Smooth muscle cell (in vitro differentiated cells): ENCODE data around the gene PEX12. TPM values are rescaled to one million over a fixed set of nuclear protein-coding genes. Genes with fewer than 3 reads are reported as not detected.

Experiments used
- DNase-seq: peaks from one replicate; lab custom pipeline; 2025; ENCODE audit not compliant: unreplicated experiment; lab: John Stamatoyannopoulos, UW
- H2AFZ ChIP-seq: fragments of 200-600 bp; sonication (generic); 2 replicates; pipeline ENCODE4 v1.6.0; 2016; ENCODE audit warnings: antibody characterized with exemption, low read depth, mild to moderate bottlenecking
- H3F3A ChIP-seq: fragments of 200-600 bp; sonication (generic); 2 replicates; pipeline ENCODE4 v1.6.0; 2017; ENCODE audit warnings: antibody characterized with exemption, low read depth
- H3K27ac ChIP-seq: fragments of 200-600 bp; sonication (generic); 2 replicates; pipeline ENCODE4 v1.5.1; 2016; ENCODE audit warnings: low read depth, mild to moderate bottlenecking
- H3K27me3 ChIP-seq: fragments of 200-600 bp; sonication (generic); 2 replicates; pipeline ENCODE4 v1.6.1; 2016; ENCODE audit warnings: low read depth, mild to moderate bottlenecking
- H3K36me3 ChIP-seq: fragments of 200-600 bp; sonication (generic); 2 replicates; pipeline ENCODE4 v1.5.1; 2016; ENCODE audit warnings: low read depth
- H3K4me1 ChIP-seq: fragments of 200-600 bp; sonication (generic); 2 replicates; pipeline ENCODE4 v1.5.1; 2016; ENCODE audit warnings: low read depth
- H3K4me2 ChIP-seq: fragments of 200-600 bp; sonication (generic); 2 replicates; pipeline ENCODE4 v1.6.0; 2016; ENCODE audit warnings: mild to moderate bottlenecking
- H3K4me3 ChIP-seq: fragments of 200-600 bp; sonication (generic); 2 replicates; pipeline ENCODE4 v1.5.1; 2016; ENCODE audit warnings: mild to moderate bottlenecking
- H3K79me2 ChIP-seq: fragments of 200-600 bp; sonication (generic); 2 replicates; pipeline ENCODE4 v1.6.0; 2016; ENCODE audit warnings: low read depth, mild to moderate bottlenecking
- H3K9ac ChIP-seq: fragments of 200-600 bp; sonication (generic); 2 replicates; pipeline ENCODE4 v1.6.0; 2016; ENCODE audit warnings: low read depth
- H3K9me3 ChIP-seq: fragments of 200-600 bp; sonication (generic); replicated peaks from 2 replicates; pipeline ENCODE4 v1.5.1; 2016; ENCODE audit warnings: low read depth
- H4K20me1 ChIP-seq: fragments of 200-600 bp; sonication (generic); 2 replicates; pipeline ENCODE4 v1.6.0; 2016; ENCODE audit warnings: low read depth
- CTCF ChIP-seq: fragments of 200-600 bp; sonication (generic); IDR thresholded peaks from 2 replicates; pipeline ENCODE4 v1.5.1; 2017; ENCODE audit warnings: borderline replicate concordance, mild to moderate bottlenecking, antibody characterized with exemption; ENCODE audit not compliant: insufficient read depth, poor library complexity, severe bottlenecking
- WGBS: methylation state at CpG from one replicate; pipeline ENCODE4 v1.1.7; 2016; ENCODE audit warnings: low lambda C conversion rate; 5-methylcytosine and 5-hydroxymethylcytosine counted together
- polyA plus RNA-seq: library from polyadenylated mRNA; unstranded; fragments of >200 nt; fragmentation: Nextera tagmentation; extraction: Ambion mirVana; gene quantifications from 2 replicates; pipeline ENCODE4 v1.2.1, GENCODE V29; 2016
- total RNA-seq: library from RNA; depleted of rRNA; stranded (reverse); fragments of >200 nt; gene quantifications from 2 replicates; pipeline ENCODE4 v1.2.3, GENCODE V29; 2014

Gene PEX12
- total and polyA plus RNA-seq, 2 experiments from 2014 or later: 2.8 to 8.6 TPM

- Histone ChIP-seq H2AFZ (no peak overlapping the region), H3K27ac (peak overlapping the region; percentile 60), H3K9ac (no peak overlapping the region), H3K4me3 (peak overlapping the region; percentile 80), H3K9me3 (no peaks in the 10 kb centered on the region), H3K4me1 (peaks cover 23% of the 10 kb centered on the region), H3K36me3 (no peaks in the 10 kb centered on the region), H4K20me1 (peaks cover 52% of the 10 kb centered on the region), H3K27me3 (peaks cover 8% of the 10 kb centered on the region), H3F3A (peaks cover 2% of the 10 kb centered on the region), H3K79me2 (peaks cover 61% of the 10 kb centered on the region), H3K4me2 (peak overlapping the region; percentile 89)
- WGBS: 37% methylated on average over 12 of the region's 12 CpGs
- TF ChIP-seq CTCF: no peak
- no peak for DNase-seq
Observed at GRCh38 chr17:35588196-35588920, 10.0 kb upstream of the PEX12 start.

- Histone ChIP-seq H3K9ac (peak within 1 kb of the TSS; percentile 92), H3K36me3 (no peaks in the 10 kb centered on the region), H4K20me1 (peaks cover 42% of the 10 kb centered on the region), H3K4me3 (peak within 1 kb of the TSS; percentile 80), H3K4me2 (peak within 1 kb of the TSS; percentile 89), H3K79me2 (peaks cover 50% of the 10 kb centered on the region), H3F3A (peaks cover 2% of the 10 kb centered on the region), H3K27ac (peak within 1 kb of the TSS; percentile 92), H3K9me3 (no peaks in the 10 kb centered on the region), H2AFZ (peak within 1 kb of the TSS; percentile 97), H3K4me1 (peaks cover 23% of the 10 kb centered on the region), H3K27me3 (peaks cover 8% of the 10 kb centered on the region)
- WGBS: 1% methylated on average over 49 of the region's 50 CpGs
- DNase-seq: peak; percentile 92
- no peak for TF ChIP-seq CTCF
Observed at GRCh38 chr17:35587074-35587961, 8.9 kb upstream of the PEX12 start, which contains the start of gene AP2B1. Gene AP2B1, plus strand, starts transcription at chr17:35587322. Its CDS starts 6,709 bp downstream, at chr17:35594031.

GRCh38 chr17:35586569-35587073 lies 8.2 kb upstream of the PEX12 start:
- Histone ChIP-seq H3K9ac (peak overlapping the region; percentile 92), H3K36me3 (no peaks in the 10 kb centered on the region), H4K20me1 (peaks cover 35% of the 10 kb centered on the region), H3K4me1 (peaks cover 23% of the 10 kb centered on the region), H3K4me3 (peak overlapping the region; percentile 80), H3K9me3 (no peaks in the 10 kb centered on the region), H3K27ac (peak overlapping the region; percentile 92), H3F3A (peaks cover 2% of the 10 kb centered on the region), H3K27me3 (peaks cover 8% of the 10 kb centered on the region), H2AFZ (peak overlapping the region; percentile 97), H3K4me2 (peak overlapping the region; percentile 89), H3K79me2 (peaks cover 43% of the 10 kb centered on the region)
- no peak for TF ChIP-seq CTCF
- no peak for DNase-seq
- WGBS: 40% methylated on average over 7 of the region's 7 CpGs
